OCI-LY1 (cell line): ENCODE data around the gene PLEKHG4.

Source experiments
- H2AFZ ChIP-seq: fragments of 200-600 bp; sonication (generic), shearing (Covaris generic); 2 replicates; pipeline ENCODE4 v1.6.0; 2014; ENCODE audit warnings: antibody characterized with exemption, mild to moderate bottlenecking, low read length
- H3F3A ChIP-seq: fragments of 200-600 bp; sonication (generic), shearing (Covaris generic); 2 replicates; pipeline ENCODE4 v1.6.0; 2014; ENCODE audit warnings: mild to moderate bottlenecking, antibody characterized with exemption, low read length, moderate library complexity; ENCODE audit not compliant: insufficient read depth
- H3K27ac ChIP-seq: fragments of 200-600 bp; sonication (generic); 2 replicates; pipeline ENCODE4 v1.5.1; 2014; ENCODE audit warnings: low read length, mixed run types, mild to moderate bottlenecking, low read depth; ENCODE audit not compliant: poor library complexity, severe bottlenecking
- H3K27me3 ChIP-seq: fragments of 200-600 bp; sonication (generic); 2 replicates; pipeline ENCODE4 v1.6.0; 2014; ENCODE audit warnings: antibody characterized with exemption, mild to moderate bottlenecking, low read length, moderate library complexity; ENCODE audit not compliant: insufficient read depth
- H3K36me3 ChIP-seq: fragments of 200-600 bp; sonication (generic); 2 replicates; pipeline ENCODE4 v1.6.1; 2014; ENCODE audit warnings: mild to moderate bottlenecking, antibody characterized with exemption, low read length, moderate library complexity, mixed read lengths; ENCODE audit not compliant: insufficient read depth
- H3K4me1 ChIP-seq: fragments of 200-600 bp; sonication (generic); 2 replicates; pipeline ENCODE4 v1.5.1; 2014; ENCODE audit warnings: mild to moderate bottlenecking, low read length, moderate library complexity; ENCODE audit not compliant: insufficient read depth, severe bottlenecking
- H3K4me2 ChIP-seq: fragments of 200-600 bp; sonication (generic), shearing (Covaris generic); 2 replicates; pipeline ENCODE4 v1.6.1; 2014; ENCODE audit warnings: low read length
- H3K4me3 ChIP-seq: fragments of 200-600 bp; sonication (generic); 2 replicates; pipeline ENCODE4 v1.5.1; 2014; ENCODE audit warnings: low read length, low read depth, mild to moderate bottlenecking, mixed read lengths; ENCODE audit not compliant: poor library complexity, severe bottlenecking
- H3K79me2 ChIP-seq: fragments of 200-600 bp; shearing (Covaris generic); 2 replicates; pipeline ENCODE4 v1.6.1; 2016; ENCODE audit warnings: mixed run types, low read length, mixed read lengths; ENCODE audit not compliant: insufficient read depth
- H3K9ac ChIP-seq: fragments of 200-600 bp; sonication (generic), shearing (Covaris generic); 2 replicates; pipeline ENCODE4 v1.6.1; 2014; ENCODE audit warnings: mild to moderate bottlenecking, low read length, mixed read lengths
- H3K9me2 ChIP-seq: fragments of 200-600 bp; sonication (generic), shearing (Covaris generic); 2 replicates; pipeline ENCODE4 v1.6.1; 2014; ENCODE audit warnings: low read depth, mild to moderate bottlenecking, low read length, mixed read lengths
- H3K9me3 ChIP-seq: fragments of 200-600 bp; shearing (Covaris generic); 2 replicates; pipeline ENCODE4 v1.6.1; 2014; ENCODE audit warnings: low read length, mixed read lengths
- H4K20me1 ChIP-seq: fragments of 200-600 bp; sonication (generic), shearing (Covaris generic); 2 replicates; pipeline ENCODE4 v1.6.0; 2016; ENCODE audit warnings: mild to moderate bottlenecking, low read length; ENCODE audit not compliant: insufficient read depth
- EZH2 ChIP-seq: fragments of 200-600 bp; sonication (generic), shearing (Covaris generic); IDR thresholded peaks from 2 replicates; pipeline ENCODE4 v1.8.0; 2017; ENCODE audit warnings: borderline replicate concordance, mixed run types, mild to moderate bottlenecking, antibody characterized with exemption, low read length, moderate library complexity, mixed read lengths
- TF ChIP-seq, protein P1 (sequence below): fragments of 200-600 bp; sonication (generic), shearing (Covaris generic); IDR thresholded peaks from 2 replicates; pipeline ENCODE4 v1.5.1; 2017; ENCODE audit warnings: mild to moderate bottlenecking, antibody characterized with exemption, low read length, moderate library complexity, mixed read lengths

The PLEKHG4 gene

DNA sequence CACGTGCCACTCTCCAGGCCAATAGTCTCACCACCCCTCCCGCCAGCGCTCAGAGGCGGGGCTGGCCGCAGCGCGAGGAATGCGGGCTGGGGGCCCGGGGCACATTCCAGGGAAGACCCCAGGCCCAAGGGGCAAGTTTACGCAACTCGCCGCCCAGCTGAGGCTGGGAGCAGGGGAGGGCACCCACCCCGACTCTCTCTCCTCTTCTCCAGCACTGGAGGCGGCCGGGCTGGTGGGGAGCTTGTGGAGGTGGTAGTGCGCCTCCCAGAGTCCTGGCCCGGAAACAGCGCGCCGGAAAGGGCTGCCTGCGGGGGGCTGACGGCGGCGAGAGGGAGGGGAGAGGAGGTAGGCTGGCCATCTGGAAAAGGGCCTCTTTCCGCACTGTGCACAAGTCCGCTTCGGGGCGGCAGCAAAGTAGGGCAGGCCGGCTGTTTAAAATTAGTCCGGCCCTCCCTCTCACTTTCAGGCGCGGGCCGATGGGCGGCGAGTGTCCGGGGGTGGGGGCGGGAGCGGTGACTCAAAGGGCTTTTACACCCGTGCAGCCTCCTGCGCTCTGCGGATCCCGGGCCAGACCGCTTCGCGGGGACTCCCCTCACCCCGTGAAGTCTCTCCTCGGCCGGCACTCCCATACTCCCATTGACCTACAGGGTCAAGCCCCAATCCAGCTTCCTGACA lies 33.1 kb upstream of the PLEKHG4 start:
- Histone ChIP-seq H3K36me3 (no peaks in the 10 kb centered on the region), H3K4me2 (peak overlapping the region; percentile 98), H3K9me3 (no peaks in the 10 kb centered on the region), H3K9me2 (no peaks in the 10 kb centered on the region), H3K9ac (peak overlapping the region; percentile 66), H3K4me1 (peaks cover 36% of the 10 kb centered on the region), H3K79me2 (no peaks in the 10 kb centered on the region), H3K27ac (peak overlapping the region; percentile 1), H4K20me1 (no peaks in the 10 kb centered on the region), H3F3A (no peaks in the 10 kb centered on the region), H2AFZ (no peak overlapping the region), H3K4me3 (peak overlapping the region; percentile 76), H3K27me3 (no peaks in the 10 kb centered on the region)
- TF ChIP-seq, protein P1, sequence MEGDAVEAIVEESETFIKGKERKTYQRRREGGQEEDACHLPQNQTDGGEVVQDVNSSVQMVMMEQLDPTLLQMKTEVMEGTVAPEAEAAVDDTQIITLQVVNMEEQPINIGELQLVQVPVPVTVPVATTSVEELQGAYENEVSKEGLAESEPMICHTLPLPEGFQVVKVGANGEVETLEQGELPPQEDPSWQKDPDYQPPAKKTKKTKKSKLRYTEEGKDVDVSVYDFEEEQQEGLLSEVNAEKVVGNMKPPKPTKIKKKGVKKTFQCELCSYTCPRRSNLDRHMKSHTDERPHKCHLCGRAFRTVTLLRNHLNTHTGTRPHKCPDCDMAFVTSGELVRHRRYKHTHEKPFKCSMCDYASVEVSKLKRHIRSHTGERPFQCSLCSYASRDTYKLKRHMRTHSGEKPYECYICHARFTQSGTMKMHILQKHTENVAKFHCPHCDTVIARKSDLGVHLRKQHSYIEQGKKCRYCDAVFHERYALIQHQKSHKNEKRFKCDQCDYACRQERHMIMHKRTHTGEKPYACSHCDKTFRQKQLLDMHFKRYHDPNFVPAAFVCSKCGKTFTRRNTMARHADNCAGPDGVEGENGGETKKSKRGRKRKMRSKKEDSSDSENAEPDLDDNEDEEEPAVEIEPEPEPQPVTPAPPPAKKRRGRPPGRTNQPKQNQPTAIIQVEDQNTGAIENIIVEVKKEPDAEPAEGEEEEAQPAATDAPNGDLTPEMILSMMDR: peak; percentile 42
- no peak for TF ChIP-seq EZH2

DNA sequence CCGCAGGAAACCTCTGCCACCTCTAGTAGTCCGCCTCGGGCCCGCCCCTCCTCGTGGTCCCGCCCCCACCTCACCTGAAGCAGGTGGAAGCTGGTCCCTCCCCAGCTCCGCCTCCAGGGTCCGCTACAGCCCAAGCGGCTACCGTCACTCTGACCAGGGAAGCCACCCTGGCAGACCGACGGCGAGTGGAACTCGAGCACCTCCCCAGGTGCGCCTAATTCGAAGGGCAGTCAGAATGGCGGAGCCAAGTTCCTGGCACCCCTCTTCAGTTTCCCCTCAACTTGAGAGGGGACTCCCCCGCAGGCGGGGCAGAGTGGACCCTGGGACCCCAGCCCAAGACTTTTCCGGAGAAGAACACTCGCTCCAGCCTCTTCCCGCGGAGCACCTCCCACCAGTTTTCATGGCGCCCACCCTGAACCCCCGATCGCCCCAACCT lies 32.6 kb upstream of the PLEKHG4 start:
- H4K20me1 ChIP-seq: no peaks in the 10 kb centered on the region
- TF ChIP-seq, protein P1: no peak
- no peak for TF ChIP-seq EZH2
- H3K27me3 ChIP-seq: no peaks in the 10 kb centered on the region
- peak overlapping the region; percentile 1 for H3K27ac ChIP-seq
- no peaks in the 10 kb centered on the region for H3K79me2 ChIP-seq
- no peaks in the 10 kb centered on the region for H3K9me3 ChIP-seq
- H3K4me2 ChIP-seq: peak overlapping the region; percentile 98
- H3K4me1 ChIP-seq: peaks cover 36% of the 10 kb centered on the region
- H3K9me2 ChIP-seq: no peaks in the 10 kb centered on the region
- no peaks in the 10 kb centered on the region for H3F3A ChIP-seq
- H2AFZ ChIP-seq: no peak overlapping the region
- H3K36me3 ChIP-seq: no peaks in the 10 kb centered on the region
- peak overlapping the region; percentile 66 for H3K9ac ChIP-seq
- H3K4me3 ChIP-seq: peak overlapping the region; percentile 76

DNA sequence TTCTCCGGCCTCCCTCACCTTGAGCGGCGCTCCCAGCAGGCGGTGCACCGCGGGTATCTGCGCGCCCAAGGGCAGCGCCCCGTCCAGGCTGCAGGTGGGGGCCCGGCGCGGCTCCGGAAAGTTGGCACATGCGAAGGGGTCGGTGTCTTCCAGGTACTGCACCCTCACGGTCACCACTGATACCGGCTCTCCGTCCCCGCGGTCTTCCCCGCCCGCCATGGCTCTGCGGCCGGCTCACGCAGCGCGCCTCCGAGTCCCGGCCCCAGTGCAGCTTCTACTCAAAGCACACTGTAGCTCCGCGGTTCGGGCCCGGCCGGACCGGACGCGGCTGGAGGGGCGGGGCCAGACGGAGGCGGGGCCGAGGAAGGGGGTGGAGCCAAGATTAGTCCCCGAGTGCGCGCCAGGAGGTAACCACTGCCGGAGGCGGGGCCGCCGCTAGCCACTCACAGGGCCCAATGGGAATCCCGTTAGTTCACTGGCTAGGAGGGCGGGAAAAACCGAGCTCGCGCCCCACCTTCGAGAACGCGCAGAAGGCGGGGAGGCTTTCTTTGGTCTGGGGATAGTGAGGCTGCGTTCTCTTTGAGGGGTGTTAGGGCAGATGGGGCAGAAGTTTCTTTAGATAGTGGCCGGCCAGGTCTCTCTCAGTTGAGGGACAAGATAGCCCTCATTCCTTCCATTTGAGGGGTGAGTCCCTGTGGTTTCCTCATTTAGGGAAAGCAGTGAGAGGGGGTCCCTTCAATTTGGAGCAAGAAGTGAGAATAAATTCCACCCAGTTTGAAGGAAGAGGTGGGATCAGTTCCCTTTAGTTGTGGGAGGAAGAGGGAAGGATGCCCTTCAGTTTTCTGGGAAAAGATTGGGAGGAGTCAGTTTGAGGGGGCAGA lies 31.9 kb upstream of the PLEKHG4 start, which contains the start of gene FHOD1:
Gene FHOD1 (minus strand): TSS at position 290 of the 881 bp plus-strand sequence. CDS start 71 bp downstream, at position 219.
- peak within 1 kb of the TSS; percentile 1 for H3K27ac ChIP-seq
- no peak within 1 kb of the TSS for H2AFZ ChIP-seq

More for the DNA sequence above, 31.9 kb upstream of the PLEKHG4 start, which contains the start of gene FHOD1:
- no peaks in the 10 kb centered on the region for H3K79me2 ChIP-seq
- no peaks in the 10 kb centered on the region for H3F3A ChIP-seq
- peak within 1 kb of the TSS; percentile 76 for H3K4me3 ChIP-seq
- no peaks in the 10 kb centered on the region for H3K27me3 ChIP-seq
- peak within 1 kb of the TSS; percentile 66 for H3K9ac ChIP-seq
- H3K36me3 ChIP-seq: no peaks in the 10 kb centered on the region
- peaks cover 36% of the 10 kb centered on the region for H3K4me1 ChIP-seq
- no peaks in the 10 kb centered on the region for H3K9me3 ChIP-seq
- H3K4me2 ChIP-seq: peak within 1 kb of the TSS; percentile 98
- no peaks in the 10 kb centered on the region for H3K9me2 ChIP-seq
- H4K20me1 ChIP-seq: no peaks in the 10 kb centered on the region
- TF ChIP-seq EZH2: no peak
- TF ChIP-seq, protein P1: no peak
